GOT3 (cell line): ENCODE results near the gene SLC45A3.

Experiments used
- DNase-seq: peaks from one replicate; lab custom pipeline; 2025; ENCODE audit warnings: mixed read lengths; lab: John Stamatoyannopoulos, UW

The SLC45A3 gene

DNA sequence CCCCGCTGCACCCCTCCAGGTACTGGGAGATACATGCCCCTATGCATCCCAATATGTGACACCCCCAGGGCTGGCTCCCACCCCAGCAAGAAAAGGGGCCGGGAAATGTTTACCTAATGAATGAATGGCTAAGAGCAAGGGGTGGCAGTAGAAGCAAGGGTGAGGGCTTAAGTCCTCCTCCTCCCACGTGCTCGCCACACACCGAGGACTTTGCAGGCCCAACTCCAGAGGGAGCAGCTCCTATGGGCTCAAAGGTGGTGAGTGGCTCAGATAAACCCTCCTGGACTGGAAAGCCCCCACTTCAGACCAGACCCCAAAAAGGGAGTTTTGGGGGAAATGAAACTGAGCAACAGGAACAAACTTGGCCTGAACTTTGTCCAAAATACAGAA, 11.4 kb downstream of the SLC45A3 start:
- no peak for DNase-seq

DNA sequence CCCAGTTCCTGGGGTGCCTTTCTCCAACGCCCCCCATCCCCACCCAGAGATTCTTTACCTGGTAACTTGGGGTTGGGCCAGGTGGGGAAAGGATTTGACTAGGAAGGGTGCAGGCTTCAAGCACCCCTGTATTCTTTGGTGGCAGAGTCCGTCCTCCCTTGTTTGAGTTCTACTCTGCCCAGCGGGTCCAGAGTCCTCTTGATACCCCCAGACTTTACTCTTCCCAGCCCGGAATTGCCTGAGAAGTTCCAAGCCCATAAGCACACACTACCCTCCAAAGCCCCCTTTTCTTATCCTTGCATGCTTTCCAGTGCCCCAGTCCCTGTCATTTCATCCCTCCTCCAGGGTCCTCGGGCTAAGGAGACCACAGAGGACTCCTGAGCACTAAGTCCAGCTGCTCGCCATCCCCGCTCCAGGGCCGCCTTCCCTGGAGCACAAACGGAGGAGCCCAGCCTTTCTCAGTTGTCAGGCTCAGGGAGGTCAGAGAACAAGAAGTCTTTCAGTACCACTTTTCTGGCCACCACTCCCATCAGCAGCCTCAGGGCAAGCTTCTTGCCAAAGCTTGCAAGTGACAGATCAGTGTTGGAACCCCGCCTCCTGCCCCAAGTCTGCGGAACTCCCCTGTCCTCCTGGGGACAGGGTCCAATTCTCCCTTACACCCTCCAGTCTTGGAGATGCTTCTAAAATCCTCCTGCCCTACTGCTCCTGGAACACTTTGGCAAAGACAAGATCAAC, 12.2 kb downstream of the SLC45A3 start:
- DNase-seq = no peak

DNA sequence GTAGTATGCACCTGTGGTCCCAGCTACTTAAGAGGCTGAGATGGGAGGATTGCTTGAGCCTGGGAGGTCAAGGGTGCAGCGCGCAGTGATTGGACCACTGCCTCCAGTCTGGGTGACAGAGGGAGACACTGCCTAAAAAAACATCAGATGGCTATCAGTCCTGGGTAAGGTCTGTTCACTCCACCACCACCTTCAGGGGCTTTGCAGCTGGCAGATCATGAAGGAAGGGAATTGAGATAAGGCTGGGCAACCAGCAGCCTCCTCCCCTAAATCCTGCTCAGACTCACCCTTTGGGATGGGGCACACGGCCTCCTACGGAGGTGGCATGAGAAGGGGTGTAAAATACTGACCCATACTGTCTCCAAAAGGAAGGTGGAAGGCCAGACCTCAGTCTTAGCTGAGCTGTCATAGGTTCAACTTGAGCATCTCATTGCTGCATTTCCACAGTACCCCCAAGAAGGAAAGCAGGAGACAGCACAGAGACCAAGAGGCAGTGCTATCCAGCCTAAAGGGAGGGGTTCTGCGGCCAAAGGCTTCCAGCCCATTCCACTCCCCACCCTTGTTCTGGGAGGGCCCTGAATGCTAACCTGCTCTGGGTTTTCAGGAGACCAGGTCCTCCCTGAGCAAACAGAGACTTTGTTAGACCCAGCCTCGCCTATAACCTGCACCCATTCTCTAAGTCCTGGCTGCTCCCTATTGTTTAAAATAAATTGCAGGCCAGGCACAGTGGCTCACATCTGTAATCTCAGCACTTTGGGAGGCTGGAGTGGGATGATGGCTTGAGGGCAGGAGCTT, 13.7 kb downstream of the SLC45A3 start:
- no peak for DNase-seq

DNA sequence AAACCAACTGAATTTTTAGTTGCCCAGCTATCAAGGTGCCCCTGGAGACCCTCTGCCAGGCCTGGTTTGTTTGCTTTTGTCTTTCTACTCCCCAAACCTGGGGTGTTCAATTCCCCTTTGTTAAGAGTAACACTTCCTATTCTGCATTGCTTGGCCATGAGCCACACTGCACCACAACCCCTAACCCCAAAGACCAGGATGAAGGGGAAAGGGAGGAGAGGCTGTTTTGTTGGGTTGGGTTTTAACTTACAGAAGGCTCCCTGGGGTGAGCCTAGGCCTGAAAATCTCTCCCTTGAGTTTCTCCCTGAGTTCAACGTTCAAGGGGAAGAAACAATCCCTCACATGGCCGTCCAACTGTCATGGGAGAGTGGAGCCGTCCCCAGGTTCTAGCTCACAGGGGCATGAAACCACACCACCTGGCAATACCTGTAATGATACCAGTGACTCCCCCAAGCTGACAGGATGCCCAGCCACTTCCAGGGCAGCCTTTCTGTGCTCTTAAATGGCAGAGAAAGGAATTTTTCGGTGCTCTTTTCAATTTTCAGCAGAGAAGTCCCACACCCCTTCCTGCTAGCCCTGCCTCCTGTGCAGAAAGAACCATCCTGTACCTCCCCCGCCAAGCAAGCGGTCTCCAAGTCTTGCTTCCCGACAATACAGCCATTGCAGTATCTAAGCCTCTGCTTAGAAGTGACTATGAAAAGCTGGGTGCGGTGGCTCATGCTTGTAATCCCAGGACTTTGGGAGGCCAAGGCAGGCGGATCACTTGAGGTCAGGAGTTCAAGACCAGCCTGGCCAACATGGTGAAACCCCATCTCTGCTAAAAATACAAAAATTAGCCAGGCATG, 14.9 kb downstream of the SLC45A3 start:
- no peak for DNase-seq

DNA sequence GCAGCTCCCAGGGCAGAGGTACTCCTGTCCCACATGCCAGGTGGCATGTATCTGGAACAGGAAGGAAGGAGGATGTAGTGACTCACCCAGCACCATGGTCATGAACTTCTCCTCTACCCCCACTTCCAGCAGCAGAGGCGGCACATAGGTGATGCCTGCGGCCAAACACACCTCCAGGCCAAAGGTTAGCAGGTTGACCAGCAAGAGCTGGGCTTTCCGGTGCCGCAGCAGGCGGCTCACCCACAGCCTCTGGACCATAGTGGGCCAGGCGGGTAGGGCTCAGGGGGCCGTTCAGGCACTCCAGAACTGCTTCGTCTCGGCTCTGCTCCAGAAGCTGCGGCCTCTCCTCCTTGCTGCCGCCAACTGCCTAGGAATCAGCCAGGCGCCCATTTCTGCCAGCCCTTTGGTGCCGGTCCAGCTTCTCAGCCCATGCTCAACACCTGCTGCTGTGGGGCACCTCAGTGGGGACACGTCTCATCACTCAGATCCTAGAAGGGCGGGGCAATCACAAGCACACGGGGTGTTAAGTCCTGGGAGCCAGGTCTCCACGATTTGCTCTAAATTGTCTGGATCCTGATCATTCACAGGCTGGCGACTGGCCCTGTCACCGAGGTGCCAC, 15.8 kb downstream of the SLC45A3 start:
- DNase-seq = no peak

DNA sequence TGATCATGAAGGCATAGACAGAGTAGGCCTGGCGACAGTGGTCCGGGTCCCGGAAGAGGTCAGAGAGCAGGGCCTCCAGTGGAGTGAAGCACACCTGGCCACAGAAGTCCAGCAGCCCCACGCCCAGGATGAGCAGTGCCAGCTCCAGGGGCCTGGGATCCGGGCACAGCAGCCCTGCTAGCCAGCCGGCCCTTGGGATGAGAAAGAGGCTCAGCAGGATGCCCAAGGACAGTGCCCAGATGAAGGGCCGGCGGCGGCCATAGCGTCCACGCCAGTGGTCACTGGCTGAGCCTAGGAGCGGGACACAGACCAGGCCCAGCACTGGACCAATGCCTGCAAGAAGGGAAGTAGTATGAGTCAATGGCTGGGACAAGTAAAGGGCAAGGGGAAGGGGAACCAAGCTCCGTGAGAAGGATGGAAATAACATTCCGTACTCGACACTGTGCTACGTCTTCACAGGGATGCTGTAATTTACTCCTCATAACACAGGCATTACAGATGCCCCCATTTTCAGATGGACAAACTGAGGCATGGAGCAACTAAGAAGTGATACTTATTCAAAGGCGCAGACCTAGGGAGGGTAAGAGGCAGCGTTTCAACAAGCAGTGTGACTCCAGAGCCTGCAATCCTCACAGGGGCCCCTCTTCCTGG, 16.9 kb downstream of the SLC45A3 start:
- no peak for DNase-seq

DNA sequence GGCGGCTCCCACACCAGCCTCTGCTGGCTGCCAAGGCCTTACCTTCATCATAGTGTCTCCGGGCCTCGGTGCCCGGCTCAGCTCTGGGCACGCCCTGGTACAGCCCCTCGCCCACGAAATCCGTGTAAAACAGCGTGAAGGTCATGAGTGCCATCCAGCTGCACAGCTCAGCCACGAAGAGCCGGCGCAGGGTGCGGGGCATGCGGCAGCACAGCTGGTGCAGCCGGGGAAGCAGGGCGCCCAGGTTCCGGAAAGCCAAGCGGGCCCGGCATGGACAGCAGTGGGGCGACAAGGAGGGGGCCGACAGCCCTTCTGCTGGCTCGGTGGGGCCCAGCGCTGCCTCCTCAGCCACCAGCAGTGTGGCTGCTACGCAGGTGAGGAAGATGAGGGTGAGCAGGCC, 17.5 kb downstream of the SLC45A3 start:
- no peak for DNase-seq

DNA sequence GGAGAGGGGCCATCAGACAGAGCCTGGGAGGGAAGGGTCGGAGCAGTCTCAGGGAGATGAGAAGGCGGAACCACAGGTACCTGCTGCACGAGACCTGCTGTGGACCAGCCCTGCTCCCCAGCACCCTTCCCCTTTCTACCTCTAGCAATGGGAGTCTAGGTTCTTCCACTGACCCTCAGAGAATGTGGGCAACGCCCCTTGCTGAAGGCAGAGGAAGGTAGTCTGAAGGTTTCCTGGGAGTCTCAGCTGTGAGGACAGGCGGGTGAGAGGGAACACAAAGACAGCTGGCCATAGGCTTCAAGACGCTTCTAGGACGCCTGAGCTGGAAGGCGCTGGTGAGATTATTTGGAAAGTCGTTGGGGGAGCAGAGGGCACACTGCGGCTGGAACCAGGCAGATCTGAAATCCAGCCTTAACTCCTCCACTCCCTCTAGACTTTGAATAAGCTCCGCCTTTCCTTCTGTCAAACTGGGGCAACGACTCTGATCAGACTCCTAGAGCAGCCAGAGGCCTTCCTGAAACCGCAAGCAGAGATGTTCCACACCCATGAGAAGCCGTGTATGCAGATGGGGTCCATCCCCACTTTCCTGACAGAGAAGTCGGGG, 18.1 kb downstream of the SLC45A3 start:
- DNase-seq = no peak

DNA sequence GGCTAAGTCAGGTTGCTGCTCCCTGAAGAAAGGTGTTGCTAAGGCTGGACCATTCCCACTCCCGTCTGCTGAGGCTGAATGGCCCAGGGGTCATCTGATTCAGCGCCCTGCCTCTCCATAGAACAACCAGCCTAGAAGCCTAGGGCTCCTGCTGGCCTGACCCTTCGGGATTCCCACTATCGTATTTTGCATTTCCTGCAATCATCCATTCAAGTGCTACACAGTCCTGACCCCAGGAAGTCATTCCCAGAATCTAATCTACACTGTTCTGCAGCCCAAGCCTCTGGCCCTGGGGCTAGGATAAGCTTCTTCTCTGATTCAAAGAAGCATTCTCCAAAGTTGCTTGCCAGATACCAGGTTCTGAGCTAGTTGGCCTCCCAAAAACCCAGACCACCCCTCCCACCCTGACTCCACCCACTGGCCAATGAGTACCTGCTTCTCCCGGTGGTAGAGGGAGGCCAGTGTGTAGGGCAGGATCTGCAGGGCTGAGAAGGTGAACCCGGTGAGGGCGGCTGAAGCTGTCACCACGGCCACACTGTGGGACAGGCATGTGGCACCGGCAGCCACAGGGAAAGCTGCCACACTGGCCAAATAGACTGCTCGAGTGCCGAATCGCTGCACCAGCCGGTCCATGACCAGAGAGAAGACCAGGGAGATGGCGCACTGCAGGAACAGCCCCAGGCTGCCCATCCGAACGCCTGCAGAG, 18.7 kb downstream of the SLC45A3 start:
- DNase-seq = no peak

DNA sequence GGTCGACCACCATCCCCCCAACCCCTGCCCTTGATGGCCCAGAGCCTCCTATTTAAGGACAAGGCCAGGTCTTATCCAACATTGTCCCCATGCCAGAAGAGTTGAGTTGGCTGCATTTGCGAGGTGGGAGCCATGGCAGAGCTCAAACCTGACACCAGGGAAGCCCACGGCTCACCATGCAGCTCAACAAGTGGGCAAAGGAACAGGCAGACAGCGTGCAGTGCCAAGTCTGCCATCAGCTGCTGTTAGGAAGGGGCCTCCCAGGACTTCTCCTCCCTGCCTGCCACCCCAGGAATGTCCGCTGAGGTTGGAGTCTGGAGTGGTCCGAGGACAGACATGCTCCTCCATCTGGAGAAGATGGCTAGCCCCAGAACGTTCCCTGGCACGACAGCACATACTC, 19.9 kb downstream of the SLC45A3 start:
- no peak for DNase-seq

DNA sequence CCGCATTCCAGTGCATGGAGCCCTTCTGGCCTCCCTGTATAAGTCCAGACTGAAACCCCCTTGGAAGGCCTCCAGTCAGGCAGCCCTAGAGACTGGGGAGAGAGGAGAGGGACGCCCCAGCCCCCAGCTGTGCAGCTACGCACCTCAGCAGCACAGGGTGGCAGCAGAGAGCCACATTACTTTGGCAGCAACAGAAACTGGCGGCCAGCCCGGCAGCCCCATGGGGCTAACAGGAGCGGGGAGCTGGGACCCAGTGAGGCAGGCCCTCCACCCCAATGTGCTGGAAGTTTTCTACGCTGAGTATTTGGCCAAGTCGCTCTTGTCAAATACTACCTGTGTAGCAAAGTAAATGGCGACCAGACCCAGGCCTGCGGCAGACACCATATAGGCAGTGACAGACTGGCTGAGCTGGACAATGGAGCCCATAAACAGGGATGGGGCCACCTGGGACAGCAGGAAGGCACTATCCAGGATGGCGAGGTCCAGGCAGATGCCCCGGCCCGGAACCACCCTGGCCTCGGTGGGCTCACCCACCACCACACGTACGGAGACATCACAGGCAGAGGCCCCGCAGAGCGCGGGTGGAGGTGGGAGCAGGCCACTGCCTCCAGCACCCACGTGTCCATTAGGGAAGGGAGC, 21.2 kb downstream of the SLC45A3 start:
- peak; percentile 16 for DNase-seq

DNA sequence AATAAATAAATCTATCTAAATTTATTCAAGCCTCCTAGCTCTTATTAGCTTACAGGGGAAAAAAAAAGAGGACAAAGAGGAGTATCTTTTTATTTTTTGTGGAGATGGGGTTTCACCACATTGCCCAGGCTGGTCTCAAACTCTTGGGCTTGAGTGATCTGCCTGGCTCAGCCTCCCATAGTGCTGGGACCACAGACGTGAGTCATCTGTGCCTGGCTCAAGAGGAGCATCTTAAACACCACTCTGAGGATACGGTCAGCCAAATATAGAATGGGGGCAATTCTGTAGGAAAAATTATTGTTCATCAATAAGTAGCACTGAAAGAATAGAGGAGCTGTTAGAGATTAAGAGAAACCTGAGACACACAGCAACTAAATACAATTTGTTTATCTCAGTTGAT, 24.1 kb downstream of the SLC45A3 start:
- no peak for DNase-seq

DNA sequence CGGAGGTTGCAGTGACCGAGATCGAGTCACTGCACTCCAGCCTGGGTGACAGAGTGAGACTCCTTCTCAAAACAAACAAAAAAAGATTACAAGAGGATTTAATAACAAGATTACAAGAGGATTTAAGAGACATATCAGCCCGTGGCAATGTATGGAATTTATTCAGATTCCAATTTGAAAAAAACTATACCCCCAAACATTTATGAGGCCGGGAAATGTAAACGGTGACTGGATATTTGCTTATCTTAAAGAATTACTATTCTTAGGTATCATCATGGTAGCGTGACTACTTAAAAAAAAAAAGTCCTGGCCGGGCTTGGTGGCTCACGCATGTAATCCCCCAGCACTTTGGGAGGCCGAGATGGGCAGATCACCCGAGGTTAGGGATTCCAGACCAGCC, 27.3 kb downstream of the SLC45A3 start:
- no peak for DNase-seq

DNA sequence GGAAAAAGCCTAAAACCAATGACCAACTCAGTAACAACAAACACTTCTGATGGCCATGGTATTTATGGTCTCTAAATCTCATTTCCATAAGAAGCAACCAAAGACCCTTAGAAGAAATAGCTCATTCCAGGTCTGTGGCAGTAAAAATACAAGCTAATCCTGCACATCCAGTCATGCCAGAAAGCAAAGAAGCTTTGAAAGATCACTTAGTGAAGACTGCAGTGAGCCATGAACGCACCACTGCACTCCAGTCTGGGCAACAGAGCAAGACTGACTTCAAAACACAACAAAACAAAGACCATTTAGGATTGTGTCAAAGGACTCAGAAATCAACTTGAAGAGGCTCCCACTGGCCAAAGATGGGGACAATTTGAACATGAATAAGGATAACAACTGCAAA, 30.1 kb downstream of the SLC45A3 start:
- no peak for DNase-seq

DNA sequence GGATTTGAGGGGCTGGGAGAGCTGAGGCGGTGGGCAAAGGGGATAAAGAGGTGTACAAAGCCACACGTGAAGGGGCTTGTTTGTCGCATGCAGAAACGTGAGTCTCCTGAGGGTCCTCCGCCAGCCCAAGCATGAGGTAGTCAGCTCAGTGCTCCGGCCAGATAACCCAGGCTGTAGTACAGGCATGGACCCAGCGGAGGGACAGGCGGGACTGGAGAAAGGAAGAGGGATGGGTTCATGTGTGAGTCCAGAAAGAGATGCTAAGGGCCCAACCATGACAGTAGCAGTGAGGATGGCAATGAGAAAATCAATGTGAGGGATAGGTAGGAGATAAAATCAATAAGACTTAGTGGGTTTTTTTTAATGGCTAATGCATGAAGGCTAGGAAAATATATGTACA, 34.8 kb downstream of the SLC45A3 start:
- no peak for DNase-seq

DNA sequence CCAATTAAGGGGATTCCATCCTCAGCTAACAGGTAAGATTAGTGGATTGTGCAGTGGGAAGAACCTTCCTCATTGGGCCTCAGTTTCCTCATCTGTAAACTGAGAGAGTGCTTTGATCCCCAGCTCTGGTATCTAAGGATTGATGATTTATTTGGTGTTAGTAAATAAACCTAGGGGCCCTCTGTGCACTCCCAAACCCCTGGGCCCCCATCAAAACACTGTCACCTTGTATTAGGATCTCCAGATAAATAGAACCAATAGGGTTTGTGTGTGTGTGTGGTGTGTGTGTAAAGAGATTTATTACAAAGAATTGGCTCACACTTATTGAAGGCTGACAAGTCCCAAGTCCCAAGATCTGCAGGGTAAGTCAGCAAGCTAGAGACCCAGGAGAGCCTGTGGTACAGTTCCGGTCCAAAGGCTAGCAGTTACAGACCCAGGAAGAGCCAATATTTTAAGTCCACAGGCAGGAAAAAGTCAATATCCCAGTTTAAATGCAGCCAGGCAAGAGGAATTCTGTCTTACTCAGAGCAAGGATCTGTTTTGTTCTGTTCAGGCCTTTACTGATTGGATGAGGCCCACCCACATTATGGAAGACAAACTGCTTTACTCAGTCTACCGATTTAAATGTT, 37.5 kb downstream of the SLC45A3 start:
- DNase-seq = no peak

DNA sequence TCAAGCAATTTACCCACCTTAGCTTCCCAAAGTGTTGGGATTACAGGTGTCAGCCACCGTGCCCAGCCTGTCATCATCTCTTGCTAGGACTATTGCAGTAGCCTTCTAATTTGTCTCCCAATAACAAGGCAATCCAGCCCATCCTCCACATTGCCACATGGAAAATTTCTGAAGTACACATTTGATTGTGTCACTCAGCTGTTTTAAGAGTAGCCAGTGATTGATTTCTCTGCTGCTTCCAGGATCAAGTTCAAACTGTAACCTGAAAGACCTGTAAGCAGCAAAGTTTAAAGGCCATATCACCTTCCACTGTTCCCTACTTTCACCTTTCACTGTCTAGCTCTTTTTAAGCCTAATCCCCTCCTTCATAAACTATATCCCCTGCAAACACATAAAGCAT, 40.7 kb downstream of the SLC45A3 start:
- no peak for DNase-seq

DNA sequence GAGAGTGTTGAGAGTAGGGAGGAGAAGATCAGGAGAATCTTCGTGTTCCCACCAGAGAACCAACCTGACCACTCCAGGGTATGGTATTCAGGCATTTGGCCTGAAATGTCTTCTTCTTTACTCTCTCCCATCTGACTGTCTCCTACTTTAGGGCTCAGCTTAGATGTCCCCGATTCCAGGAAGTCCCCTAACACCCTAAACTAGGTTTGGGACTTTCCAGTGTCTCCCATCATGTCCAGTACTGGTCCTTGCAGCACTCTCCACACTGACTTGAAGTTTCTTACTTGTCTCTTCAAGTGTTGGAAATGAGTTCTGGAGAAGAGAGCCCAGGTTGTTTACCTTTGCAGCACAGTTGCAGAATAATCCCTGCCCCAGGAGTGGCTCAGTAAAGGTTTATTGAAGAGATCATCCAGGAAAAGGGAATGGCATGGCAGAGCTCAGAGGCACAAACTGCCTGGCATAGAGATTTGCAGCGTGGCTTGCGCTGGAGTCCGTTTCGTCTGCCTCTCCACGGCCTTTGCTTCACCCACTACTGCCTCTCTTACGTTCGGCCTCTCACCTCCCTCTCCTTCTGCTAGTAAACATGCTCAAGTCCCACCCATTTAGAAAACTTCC, 42.3 kb downstream of the SLC45A3 start:
- DNase-seq = no peak

DNA sequence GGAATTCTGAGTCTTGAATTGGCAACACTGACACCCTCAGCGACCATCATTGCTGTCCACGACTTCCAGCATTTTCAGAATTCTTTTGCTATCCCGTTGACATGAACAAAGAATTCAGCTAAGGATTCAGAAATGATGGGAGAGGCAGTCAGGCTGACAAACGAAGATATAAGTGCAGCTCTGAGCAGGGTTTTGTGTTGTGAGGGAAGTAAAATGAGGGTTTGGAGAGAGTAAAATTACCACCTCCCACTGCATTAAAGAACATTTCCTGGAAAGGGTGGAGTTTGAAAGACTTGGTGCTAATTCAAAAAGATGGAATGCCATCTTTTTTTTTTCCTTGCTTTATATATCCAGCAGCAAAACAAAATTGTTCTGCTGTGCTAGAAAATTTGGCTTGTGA, 43.6 kb downstream of the SLC45A3 start:
- DNase-seq = no peak
